ENCODE measurements around the gene PRKCQ.

Gene PRKCQ

DNA sequence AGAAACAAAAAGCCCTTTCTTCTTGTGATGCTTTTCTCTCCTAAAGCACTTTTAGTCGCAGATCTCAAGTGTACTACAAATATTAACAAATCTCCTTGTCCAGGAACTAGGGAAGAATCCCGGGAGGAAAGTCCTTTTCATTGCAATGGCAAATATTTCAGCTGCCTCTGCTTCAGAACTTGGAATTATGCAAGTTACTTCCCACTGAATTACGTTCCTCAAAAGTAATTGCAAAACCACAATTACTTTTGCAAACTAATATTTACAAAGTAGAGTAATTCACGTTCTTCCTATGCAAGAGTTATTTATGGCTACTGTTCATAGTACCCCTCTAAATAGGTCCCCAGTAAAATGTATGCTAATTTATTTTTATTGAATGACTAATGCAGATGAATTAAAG, 14.5 kb downstream of the PRKCQ start:
- DNase-seq, result no peak

- DNase-seq, result no peak
Measured at GRCh38 chr10:6564367-6564766, 15.7 kb downstream of the PRKCQ start.

DNA sequence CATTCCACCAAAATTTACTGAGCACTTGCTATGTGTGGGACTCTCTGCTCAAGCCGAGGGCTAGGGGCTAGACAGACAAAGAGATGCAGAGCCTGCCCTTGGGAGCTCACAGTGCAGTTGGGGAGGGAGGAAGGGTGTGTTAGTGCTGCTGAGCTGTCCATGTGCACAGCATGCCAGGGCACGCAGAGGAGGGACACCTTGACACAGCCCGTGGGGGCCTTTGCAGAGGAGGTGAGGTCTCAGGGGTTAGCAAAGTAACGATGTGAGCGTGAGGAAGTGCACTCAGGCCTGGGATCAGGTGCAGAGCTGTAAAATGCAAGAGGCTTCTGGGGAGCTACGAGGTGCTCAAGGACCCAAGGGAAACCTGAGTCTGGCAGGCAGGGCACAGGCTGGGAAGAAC, 16.3 kb downstream of the PRKCQ start:
- DNase-seq, result no peak

DNA sequence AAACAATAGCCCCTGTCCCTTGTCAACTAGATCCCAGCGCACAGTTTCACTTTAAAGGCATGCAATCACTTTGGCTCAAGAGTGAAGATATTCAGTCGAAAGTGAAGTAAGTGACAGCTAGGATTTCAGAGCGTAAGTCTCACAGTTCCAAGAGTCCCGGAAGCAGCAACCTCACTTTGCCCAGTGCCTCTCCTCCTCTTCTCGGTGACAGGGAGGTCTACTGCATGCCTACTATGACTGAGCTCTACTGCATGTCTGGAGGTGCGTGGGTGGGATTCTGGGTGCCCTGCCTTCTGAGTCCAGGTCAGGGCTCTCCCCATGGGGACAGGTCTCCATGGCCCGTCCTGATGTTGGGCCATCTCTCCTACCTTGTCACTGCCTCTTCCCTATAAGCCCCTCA, 17.0 kb downstream of the PRKCQ start:
- DNase-seq, result no peak

GRCh38 chr10:6562221-6562620, 17.9 kb downstream of the PRKCQ start:
- no peak for DNase-seq

DNA sequence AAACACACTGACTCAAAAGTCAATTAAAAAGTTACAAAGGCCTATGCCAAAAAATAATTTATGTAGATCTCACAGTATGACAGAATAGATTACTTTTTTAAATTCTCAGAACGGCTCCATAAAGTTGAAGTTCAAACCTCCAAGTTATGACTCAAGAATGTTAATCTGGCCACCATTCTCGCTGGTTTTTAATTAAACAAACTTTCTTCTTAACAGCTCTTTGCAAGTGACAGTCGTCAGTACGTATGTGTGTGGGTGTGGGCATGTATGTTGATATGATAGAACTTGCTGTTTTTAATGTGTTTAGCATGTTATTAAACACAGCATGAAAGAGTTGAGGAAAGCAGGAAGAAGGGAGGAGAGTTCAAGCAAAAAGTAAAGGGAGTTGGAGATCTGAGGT, 18.5 kb downstream of the PRKCQ start:
- no peak for DNase-seq

- no peak for DNase-seq
Measured at GRCh38 chr10:6558759-6559461, 21.2 kb downstream of the PRKCQ start.

DNA sequence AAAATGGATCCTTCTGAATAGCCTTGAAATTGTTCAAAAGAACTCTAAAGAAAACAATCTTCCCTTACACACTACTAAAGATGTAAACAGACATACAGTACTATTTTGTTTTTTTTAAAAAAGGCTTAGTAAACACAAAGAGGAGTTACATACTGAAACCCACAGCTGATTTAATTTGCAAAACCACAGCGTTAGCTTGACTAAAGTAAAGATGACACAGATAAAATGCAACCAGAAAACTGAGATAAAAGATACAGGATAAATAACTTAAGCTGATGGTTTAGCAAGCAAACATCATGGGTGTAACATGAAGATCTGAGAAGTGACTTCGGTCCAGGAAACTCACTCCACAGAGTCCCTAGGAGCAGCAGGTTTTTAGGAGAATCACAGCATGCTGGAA, 21.8 kb downstream of the PRKCQ start:
- DNase-seq, result no peak

DNA sequence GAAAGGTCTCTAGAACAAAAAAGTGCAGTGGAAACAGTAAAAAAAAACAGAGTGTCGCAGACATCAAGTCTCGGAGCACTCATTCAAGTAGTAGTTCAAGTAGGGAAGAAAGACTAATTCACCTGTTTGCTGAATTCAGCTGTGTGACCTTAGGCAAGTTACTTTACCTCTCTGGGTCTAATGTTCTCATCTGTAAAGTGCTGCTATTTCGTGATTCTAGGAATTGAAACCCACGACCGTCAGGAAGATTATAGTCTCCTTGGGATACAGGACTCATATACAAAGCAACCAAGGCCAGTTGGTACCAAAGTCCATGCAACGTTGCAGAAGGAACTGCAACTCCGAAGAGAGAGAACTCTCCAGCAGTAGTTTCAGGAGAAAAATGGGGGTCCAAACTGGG, 26.1 kb downstream of the PRKCQ start:
- DNase-seq, result no peak

GRCh38 chr10:6543431-6544005, 36.6 kb downstream of the PRKCQ start:
- no peak for DNase-seq

GRCh38 chr10:6542999-6543430, 37.1 kb downstream of the PRKCQ start:
- DNase-seq, result no peak

GRCh38 chr10:6539833-6540232, 40.2 kb downstream of the PRKCQ start:
- no peak for DNase-seq

DNA sequence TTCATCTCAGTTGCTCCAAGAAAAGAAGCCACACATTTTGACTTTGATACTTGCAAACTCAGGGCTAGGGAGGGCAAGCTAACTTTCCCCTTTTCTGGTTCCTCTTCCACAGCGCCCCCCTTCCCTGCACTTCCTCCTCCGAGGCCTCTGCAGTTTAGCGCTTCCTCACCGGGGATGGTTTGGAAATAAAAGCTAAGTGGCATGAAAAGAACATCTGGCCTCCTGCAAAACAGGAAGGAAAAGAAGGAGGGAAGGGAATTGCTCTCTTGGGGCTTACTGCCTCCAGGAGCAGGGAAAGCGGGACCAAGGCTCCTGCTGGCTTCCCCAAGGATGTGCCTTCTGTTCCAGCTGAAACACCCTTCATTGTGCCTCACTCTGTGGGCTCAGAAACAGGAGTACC, 42.3 kb downstream of the PRKCQ start:
- DNase-seq, result no peak

DNA sequence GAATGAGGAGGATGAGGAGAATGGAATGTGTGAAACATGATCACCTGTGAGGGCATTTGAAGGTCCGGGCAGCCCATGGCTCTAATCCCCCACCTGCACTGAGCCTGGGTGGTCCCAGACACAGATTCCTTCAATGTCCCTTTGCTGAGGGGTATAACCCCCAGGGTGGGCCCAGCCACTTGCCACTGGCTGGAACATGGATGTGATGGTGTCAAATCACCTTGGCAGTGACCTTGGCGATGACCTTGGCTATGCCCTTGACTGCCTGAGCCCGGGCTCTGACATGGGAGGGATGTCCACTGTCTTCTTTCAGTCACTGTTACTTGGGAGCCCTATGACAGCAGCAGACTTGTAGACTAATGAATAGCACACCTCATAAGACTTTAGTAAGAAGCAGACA, 44.0 kb downstream of the PRKCQ start:
- no peak for DNase-seq

DNA sequence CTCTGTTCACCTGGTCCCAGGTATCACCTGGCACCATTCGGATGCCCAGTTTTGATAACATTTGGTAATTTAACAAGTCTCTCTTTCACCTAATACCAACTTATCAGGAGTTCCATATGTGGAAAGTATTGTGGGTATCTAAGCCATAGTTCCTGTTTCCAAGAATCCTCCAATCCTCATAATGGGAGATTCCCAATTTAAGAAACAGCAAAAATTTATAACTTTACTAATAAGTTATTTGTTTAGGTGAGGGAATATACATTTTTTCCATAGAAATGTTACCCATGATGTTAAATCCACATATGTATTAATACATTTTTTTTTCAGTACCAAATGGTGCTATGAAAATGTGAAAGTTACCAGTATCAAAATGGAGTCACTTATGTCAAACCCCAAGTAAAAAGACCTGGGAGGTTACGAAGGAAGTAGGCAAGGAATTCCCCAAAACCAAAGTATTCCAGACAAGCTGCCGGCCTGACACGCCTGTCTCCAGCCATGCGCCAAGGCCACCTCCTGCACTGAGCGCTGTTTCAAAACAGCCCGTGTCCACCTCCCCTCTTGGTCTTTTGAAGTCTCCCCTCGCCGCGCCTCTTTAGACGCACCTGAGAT, 44.8 kb downstream of the PRKCQ start:
- DNase-seq, result no peak

GRCh38 chr10:6532321-6532720, 47.8 kb downstream of the PRKCQ start:
- no peak for DNase-seq

GRCh38 chr10:6530966-6531365, 49.1 kb downstream of the PRKCQ start:
- no peak for DNase-seq

GRCh38 chr10:6530211-6530840, 49.8 kb downstream of the PRKCQ start:
- DNase-seq, result no peak

GRCh38 chr10:6528198-6528950, 51.7 kb downstream of the PRKCQ start:
- DNase-seq, result no peak

- no peak for DNase-seq
Measured at GRCh38 chr10:6525599-6526165, 54.4 kb downstream of the PRKCQ start.

DNA sequence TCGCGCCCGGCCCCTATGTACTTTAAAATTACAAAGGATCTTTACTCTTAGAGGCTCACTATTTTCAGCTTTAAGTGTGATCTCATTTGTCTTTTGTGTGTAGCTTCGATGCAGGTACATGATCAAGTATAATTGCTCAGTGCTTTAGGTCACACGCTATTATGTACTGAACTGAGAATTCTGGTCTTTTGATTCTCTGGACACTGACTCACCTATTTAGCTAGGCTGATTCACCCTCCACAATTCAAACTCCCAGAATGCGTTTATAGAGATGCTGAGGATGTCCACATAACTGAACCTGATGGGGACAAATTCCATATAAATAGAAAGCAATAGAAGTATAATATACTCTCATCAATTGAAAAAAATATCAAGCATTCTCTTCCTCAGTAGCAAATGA, 57.8 kb downstream of the PRKCQ start:
- DNase-seq, result no peak

DNA sequence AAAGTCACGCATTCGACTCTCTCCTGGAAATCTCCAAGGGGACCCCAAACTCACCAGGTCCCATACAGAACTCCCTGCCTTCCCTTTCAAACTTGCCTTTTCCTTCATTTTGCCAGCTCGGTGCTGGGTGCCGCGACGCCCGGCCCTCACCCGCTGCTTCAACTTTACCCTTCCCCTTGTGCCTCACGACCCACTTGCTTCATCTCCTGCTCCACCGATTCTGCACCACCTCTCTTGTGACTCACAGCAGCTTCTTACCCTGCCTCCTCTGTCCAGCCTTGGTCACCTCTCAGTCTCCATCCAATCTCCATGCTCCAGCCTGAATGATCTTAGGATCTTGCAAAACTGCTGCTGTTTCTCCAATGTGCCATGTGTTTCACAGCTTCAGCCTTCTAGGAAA, 59.9 kb downstream of the PRKCQ start:
- no peak for DNase-seq

All from fibroblast of skin of back (primary cell).